GM19240 (cell line): ENCODE results near the gene SPDYE18.
"Not testable (repeated sequence)": the region's sequence is repeated elsewhere in the genome, so short reads cannot be mapped to it uniquely, and the experiment has no call there.

Experiments
- DNase-seq: peaks from one replicate; pipeline ENCODE4 v3.0.0; 2011; ENCODE audit warnings: low spot score; ENCODE audit not compliant: insufficient read length

The SPDYE18 gene

GRCh38 chr7:77062557-77062956 lies at the start of gene SPDYE18:
Gene SPDYE18, minus strand, starts transcription at chr7:77062558. Its CDS starts 2,046 bp downstream, at chr7:77060512.
- not testable (repeated sequence) for DNase-seq

GRCh38 chr7:77108362-77108761 lies 46.0 kb upstream of the SPDYE18 start:
- not testable (repeated sequence) for DNase-seq

DNA sequence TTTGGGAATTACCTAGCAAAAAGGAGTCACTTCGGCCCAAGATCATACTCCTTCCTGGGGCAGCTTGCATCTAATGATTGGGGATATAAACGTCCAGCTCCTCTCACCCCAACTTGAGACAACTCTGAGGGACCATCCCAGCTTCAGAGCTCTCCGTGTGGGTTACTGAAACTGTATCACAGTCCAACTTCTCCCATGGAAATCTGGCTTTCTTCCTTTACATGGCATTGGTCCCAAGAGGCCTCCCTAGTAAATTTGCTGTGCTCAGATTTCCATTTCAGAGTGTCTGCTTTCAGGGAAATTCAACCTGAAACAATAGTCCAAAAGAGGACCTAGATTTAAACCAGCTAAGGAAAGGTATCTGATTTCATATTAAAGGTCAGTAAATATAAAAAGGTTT lies 45.3 kb upstream of the SPDYE18 start:
- not testable (repeated sequence) for DNase-seq

- DNase-seq, result not testable (repeated sequence)
Measured at GRCh38 chr7:77105904-77106303, 43.5 kb upstream of the SPDYE18 start.

- not testable (repeated sequence) for DNase-seq
Measured at GRCh38 chr7:77102671-77103070, 40.3 kb upstream of the SPDYE18 start.

DNA sequence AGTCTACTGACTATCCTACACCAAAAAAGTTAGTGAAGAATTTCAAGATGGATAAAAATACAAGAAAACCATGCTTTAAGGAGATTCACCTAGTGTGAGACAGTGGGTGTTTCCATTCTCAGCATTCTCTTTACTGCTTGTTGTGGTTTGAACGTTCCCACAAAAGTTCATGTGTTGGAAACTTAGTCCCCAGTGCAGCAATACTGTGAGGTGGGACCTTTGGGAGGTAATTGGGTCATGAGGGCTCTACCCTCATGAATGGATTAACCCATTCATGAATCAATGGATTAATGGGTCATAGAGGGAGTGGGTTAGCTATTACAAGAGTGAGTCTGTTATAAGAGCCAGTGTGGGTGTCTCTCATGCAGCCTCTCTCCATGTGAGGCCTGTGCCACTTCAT lies 38.8 kb upstream of the SPDYE18 start:
- DNase-seq, result not testable (repeated sequence)

GRCh38 chr7:77100501-77100900 lies 38.1 kb upstream of the SPDYE18 start:
- not testable (repeated sequence) for DNase-seq

GRCh38 chr7:77092301-77092700 lies 29.9 kb upstream of the SPDYE18 start:
- not testable (repeated sequence) for DNase-seq

DNA sequence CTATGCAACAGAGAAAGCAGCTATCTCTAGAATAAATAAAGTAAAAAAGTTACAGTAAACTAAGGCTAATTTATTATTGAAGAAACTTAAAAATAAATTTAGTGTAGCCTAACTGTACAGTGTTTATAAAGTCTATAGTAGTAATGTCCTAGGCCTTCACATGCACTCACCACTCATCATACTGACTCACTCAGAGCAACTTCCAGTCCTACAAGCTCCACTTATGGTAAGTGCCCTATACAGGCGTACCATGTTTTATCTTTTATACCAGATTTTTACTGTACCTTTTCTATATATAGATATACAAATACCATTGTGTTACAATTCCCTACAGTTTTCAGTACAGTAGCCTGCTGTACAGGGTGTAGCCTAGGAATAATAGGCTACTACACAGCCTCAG lies 19.8 kb upstream of the SPDYE18 start:
- DNase-seq, result not testable (repeated sequence)

DNA sequence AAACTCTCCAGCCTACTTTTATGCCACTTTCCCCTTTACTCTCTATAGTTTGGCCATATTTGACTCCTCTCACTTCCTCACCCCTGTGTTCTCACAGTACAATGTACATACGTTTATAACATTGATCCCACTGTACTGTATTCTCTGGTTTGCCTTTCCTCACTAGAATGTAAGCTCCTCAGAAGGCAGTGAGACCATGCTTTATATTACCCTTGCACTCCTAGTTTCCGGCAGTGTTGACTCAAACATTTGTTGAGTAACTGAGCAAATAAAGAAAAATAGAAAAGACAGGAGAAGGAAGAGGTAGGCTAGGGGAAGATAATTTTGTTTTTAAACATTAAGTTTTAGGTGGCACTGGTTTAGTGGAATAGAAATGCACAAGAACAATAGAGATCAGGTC lies 17.9 kb upstream of the SPDYE18 start:
- not testable (repeated sequence) for DNase-seq

DNA sequence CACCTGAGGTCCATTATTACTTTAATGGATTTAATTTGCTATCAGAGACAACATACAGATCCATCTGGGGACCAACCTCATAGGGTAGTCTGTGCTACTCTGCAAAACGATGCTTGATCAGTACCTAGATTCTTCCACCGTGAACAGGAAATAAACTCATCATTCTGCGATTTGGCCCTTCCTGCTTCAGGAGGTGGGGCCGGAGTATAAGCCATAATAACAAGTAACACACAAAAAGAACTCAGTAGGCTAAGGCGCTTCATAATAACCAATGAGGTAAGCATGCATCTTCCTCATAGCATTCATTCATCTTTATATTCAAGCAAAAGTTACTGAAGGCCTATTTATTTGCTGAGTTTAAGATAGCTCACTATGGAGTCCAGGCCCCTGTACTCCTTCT lies 17.3 kb upstream of the SPDYE18 start:
- DNase-seq, result not testable (repeated sequence)

DNA sequence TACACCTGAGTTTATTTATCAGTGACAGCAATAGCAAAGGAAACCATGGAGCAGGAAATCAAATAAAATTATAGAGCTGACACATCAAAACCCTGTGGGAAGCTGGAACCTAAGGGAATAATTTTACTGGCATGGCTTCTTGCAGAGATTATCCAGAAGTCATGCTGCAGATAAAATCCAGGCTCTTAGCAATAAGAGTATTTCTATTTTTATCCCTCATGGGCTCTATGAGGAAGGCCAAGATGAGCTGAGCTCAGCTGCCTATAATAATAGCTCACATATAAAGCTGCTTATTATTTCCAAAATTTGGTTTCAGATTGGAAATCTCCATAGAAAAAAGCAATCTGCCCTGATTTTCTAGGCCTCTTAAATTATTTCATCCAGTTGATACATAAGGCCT lies 16.8 kb upstream of the SPDYE18 start:
- DNase-seq, result not testable (repeated sequence)

- DNase-seq, result not testable (repeated sequence)
Measured at GRCh38 chr7:77077060-77077459, 14.7 kb upstream of the SPDYE18 start.

DNA sequence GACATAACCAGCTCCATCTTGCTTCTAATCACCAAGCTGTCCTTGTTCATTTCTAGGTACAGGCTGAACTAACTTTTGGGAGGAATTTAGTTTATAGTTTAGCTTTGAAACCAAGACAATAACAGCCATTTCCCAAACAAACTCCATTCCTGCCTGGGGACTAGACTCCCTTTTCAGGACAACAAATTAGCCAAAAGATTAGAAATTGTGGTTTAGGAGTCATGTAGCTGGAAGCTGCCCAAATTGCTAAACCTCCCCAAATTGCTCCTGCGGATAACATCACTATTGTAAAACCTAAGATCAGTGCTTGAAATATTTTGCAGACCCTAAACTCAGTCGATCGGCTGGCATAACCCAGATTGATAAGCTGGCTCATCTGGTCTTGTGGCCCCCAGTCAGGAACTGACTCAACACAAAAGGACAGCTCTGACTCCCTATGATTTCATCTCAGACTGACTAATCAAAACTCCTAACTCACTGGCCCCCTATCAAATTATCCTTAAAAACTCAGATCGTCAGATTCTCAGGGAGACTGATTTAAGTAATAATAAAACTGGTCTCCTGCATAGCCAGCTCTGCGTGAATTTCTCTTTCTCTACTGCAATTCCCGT lies 12.5 kb upstream of the SPDYE18 start:
- DNase-seq, result not testable (repeated sequence)

GRCh38 chr7:77071108-77071507 lies 8.8 kb upstream of the SPDYE18 start:
- DNase-seq, result not testable (repeated sequence)

DNA sequence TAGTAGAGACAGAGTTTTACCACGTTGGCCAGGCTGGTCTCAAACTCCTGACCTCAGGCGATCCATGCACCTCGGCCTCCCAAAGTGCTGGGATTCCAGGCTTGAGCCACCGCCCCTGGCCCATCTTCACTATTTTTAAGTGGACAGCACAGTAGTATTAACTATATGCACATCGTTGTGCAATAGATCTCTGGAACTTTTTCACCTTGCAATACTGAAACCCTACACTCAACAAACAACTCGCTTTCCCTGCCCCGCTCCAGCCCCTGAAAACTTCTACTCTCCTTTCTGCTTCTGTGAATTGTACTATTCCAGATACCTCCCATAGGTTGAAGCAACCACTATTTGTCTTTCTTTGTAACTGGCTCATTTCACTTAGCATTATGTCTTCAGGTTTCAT lies 3.5 kb upstream of the SPDYE18 start:
- DNase-seq, result not testable (repeated sequence)

DNA sequence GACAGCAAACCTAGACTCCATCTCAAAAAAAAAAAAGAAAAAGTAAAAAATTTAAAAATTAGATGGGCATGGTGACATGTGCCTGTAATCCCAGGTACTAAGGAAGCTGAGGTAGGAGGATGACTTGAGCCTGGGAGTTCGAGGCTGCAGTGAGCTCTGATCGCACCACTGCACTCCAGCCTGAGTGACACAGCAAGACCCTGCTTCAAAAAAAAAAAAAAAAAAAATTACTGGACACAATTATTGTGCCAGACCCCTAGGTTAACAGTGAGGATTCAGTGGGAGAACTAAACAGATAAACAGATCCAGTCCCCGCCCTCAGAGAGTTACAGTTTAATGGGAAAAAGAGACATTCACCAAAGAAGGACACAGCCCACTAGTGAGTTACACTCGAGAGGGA lies 1.4 kb upstream of the SPDYE18 start:
- DNase-seq, result not testable (repeated sequence)

DNA sequence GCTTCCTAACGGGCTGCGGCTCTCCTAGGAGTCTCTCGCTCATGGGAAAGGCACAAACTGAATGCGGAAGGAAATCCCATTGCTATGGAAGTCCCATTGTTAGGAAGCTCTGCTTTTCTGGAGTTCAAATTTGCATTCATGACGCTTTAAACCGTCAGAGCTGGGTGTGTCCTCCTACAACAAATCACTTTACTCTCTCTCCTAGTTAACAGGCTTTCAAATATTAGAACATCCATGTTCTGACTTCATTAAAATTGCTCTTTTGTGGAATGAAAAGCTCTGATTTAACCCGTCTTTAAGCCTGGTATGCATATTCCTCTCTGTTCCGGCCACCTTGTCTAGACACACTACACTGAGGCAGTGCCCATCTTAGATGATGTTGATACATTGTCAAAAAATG lies 30.1 kb downstream of the SPDYE18 start, which contains the start of gene SPDYE17:
TSS of gene SPDYE17 (minus strand) at position 101 of the 400 bp plus-strand sequence. CDS start 1,791 bp downstream, outside the sequence.
- not testable (repeated sequence) for DNase-seq

- DNase-seq, result not testable (repeated sequence)
Measured at GRCh38 chr7:77026349-77026748, 36.0 kb downstream of the SPDYE18 start.

- not testable (repeated sequence) for DNase-seq
Measured at GRCh38 chr7:77010074-77010680, 52.2 kb downstream of the SPDYE18 start.

GRCh38 chr7:77008000-77008399 lies 54.4 kb downstream of the SPDYE18 start:
- not testable (repeated sequence) for DNase-seq
